K562 (cell line): ENCODE measurements around the gene INSIG1. TPM values are rescaled to one million over a fixed set of nuclear protein-coding genes. Genes with fewer than 3 reads are reported as not detected.

ENCODE experiments used
- BDP1 ChIP-seq: IDR thresholded peaks from 3 replicates; pipeline ENCODE4 v1.6.1; 2011; ENCODE audit not compliant: insufficient read length, insufficient read depth
- CREB5 ChIP-seq: fragments of 250-450 bp; sonication (Bioruptor Pico); IDR thresholded peaks from 2 replicates; pipeline ENCODE4 v1.5.0; 2020; ENCODE audit warnings: mild to moderate bottlenecking
- DEAF1 ChIP-seq: fragments of 450-650 bp; formaldehyde crosslinking; IDR thresholded peaks from 2 replicates; pipeline ENCODE4 v1.4.0; 2020; ENCODE audit warnings: mild to moderate bottlenecking, moderate library complexity
- E2F8 ChIP-seq: fragments of 450-650 bp; IDR thresholded peaks from 2 replicates; pipeline ENCODE4 v1.7.1; 2018; ENCODE audit warnings: mild to moderate bottlenecking, low read depth; ENCODE audit not compliant: partially characterized antibody
- GTF2B ChIP-seq: IDR thresholded peaks from 2 replicates; pipeline ENCODE4 v1.6.1; 2011; ENCODE audit not compliant: insufficient read length; ENCODE audit errors: extremely low read depth
- KDM2B ChIP-seq: fragments of 250-450 bp; sonication (Bioruptor Pico); IDR thresholded peaks from 2 replicates; pipeline ENCODE4 v1.8.0; 2021; ENCODE audit warnings: mild to moderate bottlenecking, moderate library complexity
- KLF1 ChIP-seq: fragments of 450-650 bp; IDR thresholded peaks from 2 replicates; pipeline ENCODE4 v1.6.1; 2016; ENCODE audit warnings: missing genetic modification characterization, missing compliant biosample characterization
- LEF1 ChIP-seq: fragments of 450-650 bp; IDR thresholded peaks from 2 replicates; pipeline ENCODE4 v1.6.1; 2016; ENCODE audit warnings: mild to moderate bottlenecking
- MECOM ChIP-seq: fragments of 250-450 bp; sonication (Bioruptor Pico); IDR thresholded peaks from 2 replicates; pipeline ENCODE4 v1.8.0; 2022; ENCODE audit warnings: inconsistent platforms
- PHF21A ChIP-seq: fragments of 450-650 bp; IDR thresholded peaks from 2 replicates; pipeline ENCODE4 v1.6.1; 2017; ENCODE audit warnings: low read depth, borderline replicate concordance
- PKNOX1 ChIP-seq: fragments of 450-650 bp; IDR thresholded peaks from 2 replicates; pipeline ENCODE4 v1.6.1; 2016
- POLR2A ChIP-seq: fragments of 450-650 bp; conservative IDR thresholded peaks from 2 replicates; pipeline ENCODE4 v1.6.1; 2016
- TAF9B ChIP-seq: fragments of 450-650 bp; IDR thresholded peaks from 2 replicates; pipeline ENCODE4 v1.6.1; 2018; ENCODE audit warnings: mild to moderate bottlenecking; ENCODE audit not compliant: partially characterized antibody
- TEAD4 ChIP-seq, 2 experiments: sonication (generic) in 1 of 2; formaldehyde crosslinking in 1 of 2; IDR thresholded peaks; 2 replicates each; pipeline versions ENCODE4 v1.6.1 to v1.8.0; 2012 to 2022; ENCODE audit warnings: borderline replicate concordance in 1 of 2, inconsistent platforms in 1 of 2, low read length in 1 of 2, mild to moderate bottlenecking in 1 of 2, missing genetic modification reagents in 1 of 2
- ZFP1 ChIP-seq: fragments of 450-650 bp; formaldehyde crosslinking; IDR thresholded peaks from 2 replicates; pipeline ENCODE4 v1.4.0; 2020; ENCODE audit warnings: mild to moderate bottlenecking, mixed read lengths
- ZMIZ1 ChIP-seq, 2 experiments: fragments of 150-350 bp in 1 of 2; IDR thresholded peaks; 2 replicates each; pipeline ENCODE4 v1.6.1; 2012 to 2016; ENCODE audit warnings: low read depth in 2 of 2, low read length in 2 of 2, mild to moderate bottlenecking in 1 of 2, moderate library complexity in 1 of 2
- ZNF717 ChIP-seq: fragments of 250-450 bp; sonication (Bioruptor Pico); IDR thresholded peaks from 2 replicates; pipeline ENCODE4 v1.5.0; 2021
- polyA plus RNA-seq, 8 experiments: library from polyadenylated mRNA; depleted of rRNA in 4 of 8; stranded (reverse) in 5 of 8; unstranded in 3 of 8; fragments of >200 nt; fragmentation: Nextera tagmentation in 2 of 8; fragmentation: Illumina TruSeq in 1 of 8; extraction: Ambion mirVana in 2 of 8; extraction: Trizol in 1 of 8; gene quantifications; 2 replicates each; pipeline versions ENCODE4 v1.2.1 to v1.2.3, GENCODE V29; 2011 to 2014; ENCODE audit warnings: inconsistent platforms in 1 of 8, missing spikeins in 1 of 8
- total RNA-seq, 7 experiments: library from RNA; depleted of rRNA in 6 of 7; stranded (reverse); fragments of >200 nt in 6 of 7; fragmentation: Illumina TruSeq in 2 of 7; extraction: Trizol in 2 of 7; gene quantifications; 2 replicates each; pipeline versions ENCODE4 v1.2.1 to v1.2.3, GENCODE V29; 2011 to 2021; ENCODE audit warnings: low replicate concordance in 1 of 7

INSIG1 gene
- total and polyA plus RNA-seq, 9 of the 15 experiments (the other 6 are each of a cell fraction or from before 2014, with no cell fraction given): 57.1 to 787 (median 238) TPM

GRCh38 chr7:155298834-155299534 is 1.3 kb downstream of the INSIG1 start (continued):
- TF ChIP-seq E2F8 (no peak), POLR2A (peak; percentile 37; the same call in 1 of the 2 replicates), CREB5 (CRISPR knock-in tag) (no peak), MECOM (CRISPR knock-in tag) (no peak), ZFP1 (no peak), PHF21A (no peak), KDM2B (CRISPR knock-in tag) (no peak), ZMIZ1 (IDR thresholded peaks at IDR 0.05; ENCODE audit: low read depth in 2 of 2, low read length in 2 of 2) (no peak), KLF1 (tag) (no peak), BDP1 (no peak), TEAD4 (IDR thresholded peaks at IDR 0.05; ENCODE audit: low read length) (no peak), TEAD4 (CRISPR knock-in tag; IDR thresholded peaks at IDR 0.05; ENCODE audit: borderline replicate concordance) (no peak), ZNF717 (CRISPR knock-in tag) (no peak), TAF9B (no peak), DEAF1 (no peak), GTF2B (no peak), LEF1 (no peak), PKNOX1 (peak; percentile 83)
